Esophagus muscularis mucosa (tissue), 4 donors: ENCODE measurements around the gene EMP2. TPM values are rescaled to one million over a fixed set of nuclear protein-coding genes. Genes with fewer than 3 reads are reported as not detected.

Source experiments
- DNase-seq: peaks from one replicate; pipeline ENCODE4 v3.0.0-alpha.2; 2017; ENCODE audit errors: extremely low spot score
- H3K27ac ChIP-seq, 4 donors: fragments of 200-600 bp; sonication (generic); replicated peaks in 1 of 4; 1 replicate in 3 of 4; 2 replicates in 1 of 4; pipeline ENCODE4 v1.5.1; 2016 to 2019; ENCODE audit warnings: mild to moderate bottlenecking in 1 of 4
- H3K27me3 ChIP-seq, 4 donors: fragments of 200-600 bp; sonication (generic); one replicate each; pipeline versions ENCODE4 v1.5.1 to v1.6.0; 2016 to 2019
- H3K36me3 ChIP-seq, 4 donors: fragments of 200-600 bp; sonication (generic); one replicate each; pipeline ENCODE4 v1.5.1; 2016 to 2019
- H3K4me1 ChIP-seq, 4 donors: fragments of 200-600 bp; sonication (generic); one replicate each; pipeline ENCODE4 v1.5.1; 2016 to 2019
- H3K4me3 ChIP-seq, 4 donors: fragments of 200-600 bp; sonication (generic); 1 replicate in 2 of 4; 2 replicates in 2 of 4; pipeline ENCODE4 v1.5.1; 2016 to 2019; ENCODE audit warnings: mild to moderate bottlenecking in 4 of 4, moderate library complexity in 1 of 4
- H3K9me3 ChIP-seq, 4 donors: fragments of 200-600 bp; sonication (generic); 1 replicate in 3 of 4; 2 replicates in 1 of 4; pipeline ENCODE4 v1.5.1; 2016 to 2019
- CTCF ChIP-seq, 3 experiments: fragments of 200-600 bp in 2 of 3; fragments of 450-650 bp in 1 of 3; sonication (generic) in 2 of 3; IDR thresholded peaks; one replicate each; pipeline ENCODE4 v1.5.1; 2017 to 2019; ENCODE audit warnings: antibody characterized with exemption in 3 of 3, mild to moderate bottlenecking in 2 of 3, moderate library complexity in 1 of 3
- EP300 ChIP-seq: sonication (generic); formaldehyde crosslinking; IDR thresholded peaks from one replicate; pipeline ENCODE4 v1.6.1; 2017; ENCODE audit warnings: antibody characterized with exemption
- POLR2A ChIP-seq: fragments of 450-650 bp; IDR thresholded peaks from one replicate; pipeline ENCODE4 v1.6.1; 2017; ENCODE audit warnings: antibody characterized with exemption, moderate library complexity, mild to moderate bottlenecking, low read depth
- POLR2AphosphoS5 ChIP-seq, 2 donors: sonication (generic); formaldehyde crosslinking; IDR thresholded peaks; one replicate each; pipeline ENCODE4 v1.6.1; 2017; ENCODE audit warnings: antibody characterized with exemption in 2 of 2
- WGBS: methylation state at CpG from one replicate; pipeline ENCODE4 v1.1.5; 2018; 5-methylcytosine and 5-hydroxymethylcytosine counted together
- intact Hi-C: fragments of 100-400 bp; cut with DNase I; formaldehyde crosslinking; loops from one replicate; pipeline ENCODE4 v1.15.1; 2023
- total RNA-seq, 4 donors: library from RNA; depleted of rRNA; stranded (reverse); fragments of >200 nt; gene quantifications; one replicate each; pipeline versions ENCODE4 v1.1.0 to v1.2.1, GENCODE V29; 2016

Gene EMP2
- total RNA-seq, result 10 to 100 TPM; 44.1 to 87.1 (median 57.3) TPM

GRCh38 chr16:10579965-10580882 lies at the start of gene EMP2:
Gene EMP2 (minus strand): TSS chr16:10580598. CDS start chr16:10547617, 32,981 bp downstream.
- no peaks in the 10 kb centered on the region for H3K36me3 ChIP-seq
- H3K4me3 ChIP-seq, result peak within 1 kb of the TSS; percentile 72 to 94 (median 85)
- peaks cover 49 to 64% (median 59%) of the 10 kb centered on the region in 4 donors for H3K4me1 ChIP-seq
- intact Hi-C loops, result loop anchor here (5.0 to 10.0 kb wide), 3 partner anchors 63 to 335 kb away; no protein-coding TSS in a partner anchor
- peak within 1 kb of the TSS; percentile 88 to 97 (median 93) for H3K27ac ChIP-seq
- no peaks in the 10 kb centered on the region for H3K9me3 ChIP-seq
- DNase-seq, result no peak
- 1% methylated on average over 30 of the region's 91 CpGs for WGBS
- no peaks in the 10 kb centered on the region for H3K27me3 ChIP-seq
- TF ChIP-seq CTCF (IDR thresholded peaks at IDR 0.05) (peak; percentile 53 to 68 (median 54)), EP300 (no peak), POLR2A (peak; percentile 68), POLR2AphosphoS5 (IDR thresholded peaks at IDR 0.05) (peak; percentile 80 to 93)

- intact Hi-C loops, result no loop called here
- peaks cover 0 to 2% (median under 1%) of the 10 kb centered on the region in 4 donors for H3K9me3 ChIP-seq
- TF ChIP-seq CTCF (IDR thresholded peaks at IDR 0.05), result no peak
- H3K36me3 ChIP-seq, result no peaks in the 10 kb centered on the region
- no peak for DNase-seq
- 61% methylated on average over 6 of the region's 6 CpGs for WGBS
- no peak overlapping the region for H3K27ac ChIP-seq
- peaks cover 0 to 18% (median 0%) of the 10 kb centered on the region in 4 donors for H3K27me3 ChIP-seq
- no peaks in the 10 kb centered on the region for H3K4me1 ChIP-seq
- no peak overlapping the region for H3K4me3 ChIP-seq
Measured at GRCh38 chr16:10629592-10629963, 49.2 kb upstream of the EMP2 start.

GRCh38 chr16:10625595-10626357 lies 45.4 kb upstream of the EMP2 start:
- no peak overlapping the region for H3K4me3 ChIP-seq
- no peaks in the 10 kb centered on the region for H3K4me1 ChIP-seq
- no peak overlapping the region for H3K27ac ChIP-seq
- no peak for DNase-seq
- intact Hi-C loops, result no loop called here
- WGBS, result 83% methylated on average over 12 of the region's 12 CpGs
- no peaks in the 10 kb centered on the region for H3K9me3 ChIP-seq
- no peak for TF ChIP-seq POLR2A
- TF ChIP-seq POLR2AphosphoS5 (IDR thresholded peaks at IDR 0.05), result no peak
- TF ChIP-seq EP300, result no peak
- no peak for TF ChIP-seq CTCF (IDR thresholded peaks at IDR 0.05)
- H3K27me3 ChIP-seq, result peaks cover 0 to 12% (median 0%) of the 10 kb centered on the region in 4 donors
- no peaks in the 10 kb centered on the region for H3K36me3 ChIP-seq

- DNase-seq, result no peak
- H3K36me3 ChIP-seq, result no peaks in the 10 kb centered on the region
- H3K27me3 ChIP-seq, result peaks cover 0 to 17% (median 0%) of the 10 kb centered on the region in 4 donors
- 96% methylated on average over 6 of the region's 6 CpGs for WGBS
- peaks cover 0 to 5% (median 2%) of the 10 kb centered on the region in 4 donors for H3K4me1 ChIP-seq
- intact Hi-C loops, result no loop called here
- H3K27ac ChIP-seq, result no peak overlapping the region
- H3K4me3 ChIP-seq, result no peak overlapping the region
- TF ChIP-seq EP300 (no peak), POLR2A (no peak), CTCF (IDR thresholded peaks at IDR 0.05) (no peak), POLR2AphosphoS5 (IDR thresholded peaks at IDR 0.05) (no peak)
- no peaks in the 10 kb centered on the region for H3K9me3 ChIP-seq
Measured at GRCh38 chr16:10624527-10624926, 44.1 kb upstream of the EMP2 start.
